Fibroblast of lung (primary cell): Measurements from ENCODE around the gene EPHB6.

Source experiments
- EZH2 ChIP-seq: IDR thresholded peaks from 2 replicates; pipeline ENCODE4 v1.5.1; 2012; ENCODE audit warnings: low read length, control low read depth, mild to moderate bottlenecking; ENCODE audit errors: missing control alignments
- TF ChIP-seq, protein P1 (sequence below), 2 donors: IDR thresholded peaks in 1 of 2; conservative IDR thresholded peaks in 1 of 2; 1 replicate in 1 of 2; 2 replicates in 1 of 2; pipeline ENCODE4 v1.5.1; 2011 to 2012; ENCODE audit warnings: low read length in 2 of 2, control low read depth in 1 of 2, inconsistent platforms in 1 of 2, low read depth in 1 of 2, mild to moderate bottlenecking in 1 of 2

DNA sequence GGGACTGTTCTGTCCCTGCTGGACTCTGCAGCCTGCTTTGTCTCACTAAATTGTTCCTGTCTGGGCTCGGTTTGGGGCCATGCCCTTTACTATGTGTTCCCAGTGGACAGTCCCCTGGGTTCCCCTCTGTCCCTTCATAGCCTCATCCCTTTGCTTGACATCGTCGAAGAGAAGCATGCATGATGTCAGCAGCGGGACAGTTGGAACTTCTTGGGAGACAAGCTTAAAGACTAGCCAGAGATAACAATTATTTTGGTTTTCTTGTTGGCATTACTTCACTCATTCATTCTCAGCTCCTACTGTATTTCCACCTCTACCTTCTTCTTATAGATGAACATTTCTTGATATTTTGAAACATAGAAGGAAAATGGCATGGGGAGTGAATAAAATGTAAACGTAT lies 2.7 kb downstream of the EPHB6 start:
- no peak for TF ChIP-seq EZH2
- TF ChIP-seq, protein P1, sequence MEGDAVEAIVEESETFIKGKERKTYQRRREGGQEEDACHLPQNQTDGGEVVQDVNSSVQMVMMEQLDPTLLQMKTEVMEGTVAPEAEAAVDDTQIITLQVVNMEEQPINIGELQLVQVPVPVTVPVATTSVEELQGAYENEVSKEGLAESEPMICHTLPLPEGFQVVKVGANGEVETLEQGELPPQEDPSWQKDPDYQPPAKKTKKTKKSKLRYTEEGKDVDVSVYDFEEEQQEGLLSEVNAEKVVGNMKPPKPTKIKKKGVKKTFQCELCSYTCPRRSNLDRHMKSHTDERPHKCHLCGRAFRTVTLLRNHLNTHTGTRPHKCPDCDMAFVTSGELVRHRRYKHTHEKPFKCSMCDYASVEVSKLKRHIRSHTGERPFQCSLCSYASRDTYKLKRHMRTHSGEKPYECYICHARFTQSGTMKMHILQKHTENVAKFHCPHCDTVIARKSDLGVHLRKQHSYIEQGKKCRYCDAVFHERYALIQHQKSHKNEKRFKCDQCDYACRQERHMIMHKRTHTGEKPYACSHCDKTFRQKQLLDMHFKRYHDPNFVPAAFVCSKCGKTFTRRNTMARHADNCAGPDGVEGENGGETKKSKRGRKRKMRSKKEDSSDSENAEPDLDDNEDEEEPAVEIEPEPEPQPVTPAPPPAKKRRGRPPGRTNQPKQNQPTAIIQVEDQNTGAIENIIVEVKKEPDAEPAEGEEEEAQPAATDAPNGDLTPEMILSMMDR (conservative IDR thresholded peaks at IDR 0.05 in 1 of 2, IDR thresholded peaks at IDR 0.05 in 1 of 2; ENCODE audit: low read depth in 1 of 2, low read length in 2 of 2): no peak
